Ishikawa (cell line): ENCODE measurements around the gene LY9.

Experiments
- CEBPB ChIP-seq: IDR thresholded peaks from 2 replicates; pipeline ENCODE4 v1.6.1; 2012
- EP300 ChIP-seq: IDR thresholded peaks from 2 replicates; pipeline ENCODE4 v1.6.1; 2012; ENCODE audit warnings: borderline replicate concordance
- FOXM1 ChIP-seq: IDR thresholded peaks from 2 replicates; pipeline ENCODE4 v1.6.1; 2012; ENCODE audit warnings: low read depth, borderline replicate concordance
- MAX ChIP-seq: IDR thresholded peaks from 2 replicates; pipeline ENCODE4 v1.6.1; 2012
- RAD21 ChIP-seq: IDR thresholded peaks from 2 replicates; pipeline ENCODE4 v1.6.1; 2012; ENCODE audit warnings: low read depth
- REST ChIP-seq: IDR thresholded peaks from 2 replicates; pipeline ENCODE4 v1.6.1; 2012; ENCODE audit warnings: low read depth, mild to moderate bottlenecking
- TAF1 ChIP-seq: IDR thresholded peaks from 2 replicates; pipeline ENCODE4 v1.6.1; 2012; ENCODE audit warnings: low read depth, mild to moderate bottlenecking
- TCF12 ChIP-seq: IDR thresholded peaks from 2 replicates; pipeline ENCODE4 v1.6.1; 2012; ENCODE audit warnings: low read depth
- TEAD4 ChIP-seq: IDR thresholded peaks from 2 replicates; pipeline ENCODE4 v1.6.1; 2012
- USF1 ChIP-seq: IDR thresholded peaks from 2 replicates; pipeline ENCODE4 v1.6.1; 2012
- YY1 ChIP-seq: IDR thresholded peaks from 2 replicates; pipeline ENCODE4 v1.6.1; 2012; ENCODE audit warnings: low read depth
- ZBTB7A ChIP-seq: IDR thresholded peaks from 2 replicates; pipeline ENCODE4 v1.6.1; 2012; ENCODE audit warnings: low read depth

GRCh38 chr1:160778976-160779375 is 17.0 kb upstream of the LY9 start:
- TF ChIP-seq REST, result no peak
- no peak for TF ChIP-seq TAF1
- TF ChIP-seq TEAD4, result no peak
- TF ChIP-seq MAX, result no peak
- no peak for TF ChIP-seq RAD21
- TF ChIP-seq YY1, result no peak
- no peak for TF ChIP-seq CEBPB
- no peak for TF ChIP-seq USF1
- no peak for TF ChIP-seq FOXM1
- TF ChIP-seq ZBTB7A, result no peak
- no peak for TF ChIP-seq EP300
- no peak for TF ChIP-seq TCF12
